HG02870 (cell line): ENCODE results near the gene RAB27A.

Experiments used
- ATAC-seq: cut with Tn5 transposase; IDR thresholded peaks from one replicate; pipeline ENCODE4 v1.9.1; 2021; ENCODE audit warnings: mild to moderate bottlenecking, moderate library complexity; ENCODE audit not compliant: unreplicated experiment

RAB27A gene

DNA sequence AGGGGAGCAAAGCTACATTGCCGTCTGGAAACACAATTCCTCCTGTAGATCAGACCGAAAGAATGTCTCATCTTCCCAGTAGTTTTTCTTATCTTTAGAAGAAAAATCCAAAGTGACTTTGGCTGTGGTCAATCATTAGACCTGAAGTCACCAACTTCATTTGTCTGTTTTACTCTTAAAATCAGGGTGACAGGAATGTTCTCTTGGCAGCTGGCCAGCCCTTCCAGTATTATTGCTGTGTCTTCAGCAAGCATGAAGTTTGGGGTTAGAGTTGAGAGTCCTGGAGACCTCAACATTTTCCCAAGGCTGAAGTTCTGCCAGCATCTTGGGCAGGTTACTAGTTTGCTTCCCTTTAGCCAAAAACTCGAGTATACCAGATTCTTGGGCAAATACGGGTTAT lies 125.3 kb downstream of the RAB27A start:
- no peak for ATAC-seq
